Common myeloid progenitor, CD34-positive (primary cell): ENCODE data around the gene HCFC2. TPM values are rescaled to one million over a fixed set of nuclear protein-coding genes. Genes with fewer than 3 reads are reported as not detected.
"Not testable (repeated sequence)": the region's sequence is repeated elsewhere in the genome, so short reads cannot be mapped to it uniquely, and the experiment has no call there.

Experiments used
- CTCF ChIA-PET: fragments of 350-600 bp; sonication (Branson Sonifier 250); formaldehyde crosslinking; loops from one replicate; lab custom pipeline; 2021; ENCODE audit warnings: antibody characterized with exemption; lab: Charles Lee
- POLR2A ChIA-PET: fragments of 350-600 bp; sonication (Branson Sonifier 250); formaldehyde crosslinking; loops from one replicate; lab custom pipeline; 2021; ENCODE audit warnings: antibody characterized with exemption; lab: Charles Lee
- DNase-seq, 3 donors: peaks; one replicate each; pipeline versions ENCODE4 v3.0.0 to v3.0.0-alpha.2; 2013
- H3K27ac ChIP-seq, 2 experiments: 1 replicate in 1 of 2; 2 replicates in 1 of 2; pipeline ENCODE4 v1.7.0; 2013; ENCODE audit warnings: inconsistent platforms in 2 of 2, low read length in 2 of 2, mild to moderate bottlenecking in 2 of 2, low read depth in 1 of 2, moderate library complexity in 1 of 2; ENCODE audit not compliant: severe bottlenecking in 2 of 2, insufficient read depth in 1 of 2, poor library complexity in 1 of 2
- H3K27me3 ChIP-seq, 5 experiments: replicated peaks in 2 of 5; 1 replicate in 3 of 5; 2 replicates in 2 of 5; pipeline versions ENCODE4 v1.6.1 to v1.7.0; 2013; ENCODE audit warnings: low read length in 4 of 5, mild to moderate bottlenecking in 2 of 5, moderate library complexity in 2 of 5, inconsistent platforms in 1 of 5; ENCODE audit not compliant: insufficient read depth in 5 of 5, control insufficient read depth in 4 of 5
- H3K36me3 ChIP-seq, 4 experiments: 1 replicate in 2 of 4; 2 replicates in 2 of 4; pipeline versions ENCODE4 v1.6.1 to v1.7.0; 2013; ENCODE audit warnings: low read length in 3 of 4, control low read depth in 1 of 4, mild to moderate bottlenecking in 1 of 4; ENCODE audit not compliant: control insufficient read depth in 4 of 4, insufficient read depth in 4 of 4
- H3K4me1 ChIP-seq, 4 experiments: 1 replicate in 3 of 4; 2 replicates in 1 of 4; pipeline versions ENCODE4 v1.6.1 to v1.7.1; 2013; ENCODE audit warnings: low read length in 3 of 4, mild to moderate bottlenecking in 3 of 4, control low read depth in 1 of 4, inconsistent platforms in 1 of 4, moderate library complexity in 1 of 4; ENCODE audit not compliant: control insufficient read depth in 4 of 4, insufficient read depth in 4 of 4; ENCODE audit errors: control extremely low read depth in 1 of 4
- H3K4me3 ChIP-seq, 7 experiments: 1 replicate in 4 of 7; 2 replicates in 3 of 7; pipeline versions ENCODE4 v1.5.1 to v1.7.0; 2013; ENCODE audit warnings: mild to moderate bottlenecking in 7 of 7, low read length in 6 of 7, moderate library complexity in 6 of 7, inconsistent platforms in 2 of 7, low read depth in 2 of 7, control low read depth in 1 of 7; ENCODE audit not compliant: insufficient read depth in 4 of 7, control insufficient read depth in 1 of 7; ENCODE audit errors: extremely low read depth in 1 of 7
- H3K9me3 ChIP-seq, 5 experiments: 1 replicate in 4 of 5; 2 replicates in 1 of 5; pipeline versions ENCODE4 v1.6.1 to v1.7.1; 2013; ENCODE audit warnings: low read length in 4 of 5, mild to moderate bottlenecking in 2 of 5, inconsistent platforms in 1 of 5, low read depth in 1 of 5, moderate library complexity in 1 of 5; ENCODE audit not compliant: control insufficient read depth in 4 of 5, insufficient read depth in 2 of 5; ENCODE audit errors: control extremely low read depth in 1 of 5
- WGBS: methylation state at CpG from one replicate; pipeline ENCODE4 v1.1.5; 2013; ENCODE audit not compliant: insufficient coverage; 5-methylcytosine and 5-hydroxymethylcytosine counted together
- polyA plus RNA-seq: library from polyadenylated mRNA; unstranded; fragments of 120-200 nt; gene quantifications from one replicate; pipeline ENCODE4 v1.2.1, GENCODE V29; 2013

Gene HCFC2
- 9.8 TPM for polyA plus RNA-seq

- peak; percentile 85 to 91 (median 89) for DNase-seq
- Histone ChIP-seq H3K9me3 (no peaks in the 10 kb centered on the region), H3K27ac (peak within 1 kb of the TSS; percentile 25 to 74), H3K27me3 (peaks cover 0 to 7% (median 0%) of the 10 kb centered on the region in 5 experiments), H3K4me1 (peaks cover 3 to 29% (median 15%) of the 10 kb centered on the region in 4 experiments), H3K36me3 (peaks cover 0 to 9% (median 3%) of the 10 kb centered on the region in 4 experiments), H3K4me3 (peak within 1 kb of the TSS; percentile 83 to 98 (median 89))
- under 1% methylated on average over 64 of the region's 74 CpGs for WGBS
- CTCF ChIA-PET, result interaction anchor here (0.5 to 3.7 kb wide), 3 partner anchors 44 to 137 kb away, joined by 3 to 20 read pairs (median 3); partner anchors contain the start of gene TDG
- POLR2A ChIA-PET, result interaction anchor here (0.9 kb wide), 1 partner anchor 36 kb away, joined by 3 read pairs; no protein-coding TSS in a partner anchor
Measured at GRCh38 chr12:104064031-104064841, at the start of gene HCFC2. Gene HCFC2, plus strand, starts transcription at chr12:104064531. Its CDS starts 30 bp downstream, at chr12:104064561.

- POLR2A ChIA-PET, result interaction anchor here (0.6 kb wide), 1 partner anchor 151 kb away, joined by 3 read pairs; no protein-coding TSS in a partner anchor
- H3K4me3 ChIP-seq, CTCF ChIA-PET, H3K4me1 ChIP-seq, H3K27ac ChIP-seq, DNase-seq, H3K27me3 ChIP-seq, H3K9me3 ChIP-seq, H3K36me3 ChIP-seq: not testable (repeated sequence)
- no CpG with 5 or more reads among the region's 1 CpG for WGBS
Measured at GRCh38 chr12:104021862-104022261, 42.5 kb upstream of the HCFC2 start.

- no peak overlapping the region for H3K27ac ChIP-seq
- no peaks in the 10 kb centered on the region for H3K36me3 ChIP-seq
- DNase-seq, result no peak
- no peak overlapping the region for H3K4me3 ChIP-seq
- no peaks in the 10 kb centered on the region for H3K4me1 ChIP-seq
- no peaks in the 10 kb centered on the region for H3K27me3 ChIP-seq
- WGBS, result 40% methylated on average over 1 of the region's 3 CpGs
- ChIA-PET POLR2A (no interaction called here), CTCF (no interaction called here)
- peaks cover 2 to 8% (median 3%) of the 10 kb centered on the region in 5 experiments for H3K9me3 ChIP-seq
Measured at GRCh38 chr12:104022786-104023185, 41.5 kb upstream of the HCFC2 start.

- no peaks in the 10 kb centered on the region for H3K36me3 ChIP-seq
- H3K27ac ChIP-seq, result no peak overlapping the region
- no peak for DNase-seq
- ChIA-PET CTCF (interaction anchor here (1.1 kb wide), 1 partner anchor 17 kb away, joined by 4 read pairs; no protein-coding TSS in a partner anchor), POLR2A (no interaction called here)
- H3K4me3 ChIP-seq, result no peak overlapping the region
- no CpG with 5 or more reads among the region's 2 CpGs for WGBS
- no peaks in the 10 kb centered on the region for H3K4me1 ChIP-seq
- peaks cover 2 to 8% (median 3%) of the 10 kb centered on the region in 5 experiments for H3K9me3 ChIP-seq
- H3K27me3 ChIP-seq, result no peaks in the 10 kb centered on the region
Measured at GRCh38 chr12:104023710-104024109, 40.6 kb upstream of the HCFC2 start.

GRCh38 chr12:104024348-104024747 is 40.0 kb upstream of the HCFC2 start:
- CTCF ChIA-PET, result interaction anchor here (1.1 kb wide), 1 partner anchor 17 kb away, joined by 4 read pairs; no protein-coding TSS in a partner anchor
- H3K4me3 ChIP-seq, result no peak overlapping the region
- no peak for DNase-seq
- no peaks in the 10 kb centered on the region for H3K36me3 ChIP-seq
- no peaks in the 10 kb centered on the region for H3K27me3 ChIP-seq
- peaks cover 2 to 8% (median 3%) of the 10 kb centered on the region in 5 experiments for H3K9me3 ChIP-seq
- WGBS, result 96% methylated on average over 4 of the region's 6 CpGs
- POLR2A ChIA-PET, result no interaction called here
- no peak overlapping the region for H3K27ac ChIP-seq
- no peaks in the 10 kb centered on the region for H3K4me1 ChIP-seq

- CTCF ChIA-PET, result no interaction called here
Measured at GRCh38 chr12:104025771-104026170, 38.6 kb upstream of the HCFC2 start.

More at GRCh38 chr12:104025771-104026170, 38.6 kb upstream of the HCFC2 start:
- no peak overlapping the region for H3K27ac ChIP-seq
- POLR2A ChIA-PET, result no interaction called here
- no peak for DNase-seq
- WGBS, result 100% methylated on average over 2 of the region's 2 CpGs
- no peaks in the 10 kb centered on the region for H3K4me1 ChIP-seq
- H3K27me3 ChIP-seq, result no peaks in the 10 kb centered on the region
- no peaks in the 10 kb centered on the region for H3K36me3 ChIP-seq
- H3K4me3 ChIP-seq, result no peak overlapping the region
- peaks cover 2 to 8% (median 3%) of the 10 kb centered on the region in 5 experiments for H3K9me3 ChIP-seq
